AG04449 (cell line): Measurements from ENCODE around the gene LRBA.

ENCODE experiments used
- CTCF ChIA-PET: fragments of 350-600 bp; formaldehyde crosslinking; extraction: SDS; loops from one replicate; lab custom pipeline; 2021; ENCODE audit warnings: antibody characterized with exemption; lab: Yijun Ruan, JAX
- POLR2A ChIA-PET: fragments of 400-600, 350-600 bp; formaldehyde crosslinking; extraction: SDS; loops from one replicate; lab custom pipeline; 2020; ENCODE audit warnings: antibody characterized with exemption, inconsistent platforms; lab: Yijun Ruan, JAX
- DNase-seq: peaks from one replicate; pipeline ENCODE4 v3.0.0-alpha.2; 2010; ENCODE audit warnings: low read depth, low spot score
- H3K4me3 ChIP-seq: 2 replicates; pipeline ENCODE4 v1.5.1; 2011; ENCODE audit warnings: low read depth, mild to moderate bottlenecking, control low read depth, low read length
- CTCF ChIP-seq: IDR thresholded peaks from one replicate; pipeline ENCODE4 v1.5.1; 2011; ENCODE audit warnings: mild to moderate bottlenecking, moderate library complexity, low read length, control low read depth, inconsistent platforms; ENCODE audit not compliant: insufficient read depth; ENCODE audit errors: missing control alignments

Gene LRBA

GRCh38 chr4:150855981-150856510 lies 159.0 kb downstream of the LRBA start:
- TF ChIP-seq CTCF = no peak
- POLR2A ChIA-PET = no interaction called here
- H3K4me3 ChIP-seq = no peak overlapping the region

GRCh38 chr4:150854600-150854999 lies 160.5 kb downstream of the LRBA start:
- POLR2A ChIA-PET = no interaction called here
- CTCF ChIA-PET = interaction anchor here (0.9 to 5.8 kb wide), 3 partner anchors 13 to 557 kb away, joined by 3 to 51 read pairs (median 21); no protein-coding TSS in a partner anchor
- DNase-seq = no peak
- no peak overlapping the region for H3K4me3 ChIP-seq
- TF ChIP-seq CTCF = no peak

More at GRCh38 chr4:150855981-150856510, 159.0 kb downstream of the LRBA start:
- DNase-seq = no peak
- CTCF ChIA-PET = interaction anchor here (4.8 to 5.8 kb wide), 2 partner anchors 11 to 558 kb away, joined by 21 to 51 read pairs; no protein-coding TSS in a partner anchor

GRCh38 chr4:150853882-150854281 lies 161.2 kb downstream of the LRBA start:
- ChIA-PET CTCF (interaction anchor here (0.9 to 5.8 kb wide), 3 partner anchors 14 to 556 kb away, joined by 3 to 51 read pairs (median 21); no protein-coding TSS in a partner anchor), POLR2A (no interaction called here)
- TF ChIP-seq CTCF = no peak
- no peak overlapping the region for H3K4me3 ChIP-seq
- DNase-seq = no peak

- no peak overlapping the region for H3K4me3 ChIP-seq
- ChIA-PET CTCF (interaction anchor here (1.2 kb wide), 2 partner anchors 15 to 16 kb away, joined by 3 to 5 read pairs; no protein-coding TSS in a partner anchor), POLR2A (no interaction called here)
- no peak for TF ChIP-seq CTCF
- DNase-seq = peak; percentile 4
Measured at GRCh38 chr4:150852216-150852615, 162.9 kb downstream of the LRBA start.

GRCh38 chr4:150849016-150849415 lies 166.1 kb downstream of the LRBA start:
- ChIA-PET POLR2A (no interaction called here), CTCF (interaction anchor here (0.9 to 1.4 kb wide), 4 partner anchors 9 to 552 kb away, joined by 3 to 5 read pairs (median 4); no protein-coding TSS in a partner anchor)
- no peak for DNase-seq
- no peak overlapping the region for H3K4me3 ChIP-seq
- TF ChIP-seq CTCF = no peak

GRCh38 chr4:150828159-150828558 lies 186.9 kb downstream of the LRBA start:
- no peak for DNase-seq
- TF ChIP-seq CTCF = no peak
- CTCF ChIA-PET = interaction anchor here (0.7 kb wide), 1 partner anchor 847 kb away, joined by 3 read pairs; no protein-coding TSS in a partner anchor
- POLR2A ChIA-PET = no interaction called here
- no peak overlapping the region for H3K4me3 ChIP-seq
